Measurements from ENCODE around the gene KAZN. TPM values are rescaled to one million over a fixed set of nuclear protein-coding genes. Genes with fewer than 3 reads are reported as not detected.
A peak's percentile ranks its signal among the peaks of the same experiment; 100 is the strongest.

Gene KAZN
- total RNA-seq, 2 donors from 2014 or later, result 3.4 to 12.2 TPM

DNA sequence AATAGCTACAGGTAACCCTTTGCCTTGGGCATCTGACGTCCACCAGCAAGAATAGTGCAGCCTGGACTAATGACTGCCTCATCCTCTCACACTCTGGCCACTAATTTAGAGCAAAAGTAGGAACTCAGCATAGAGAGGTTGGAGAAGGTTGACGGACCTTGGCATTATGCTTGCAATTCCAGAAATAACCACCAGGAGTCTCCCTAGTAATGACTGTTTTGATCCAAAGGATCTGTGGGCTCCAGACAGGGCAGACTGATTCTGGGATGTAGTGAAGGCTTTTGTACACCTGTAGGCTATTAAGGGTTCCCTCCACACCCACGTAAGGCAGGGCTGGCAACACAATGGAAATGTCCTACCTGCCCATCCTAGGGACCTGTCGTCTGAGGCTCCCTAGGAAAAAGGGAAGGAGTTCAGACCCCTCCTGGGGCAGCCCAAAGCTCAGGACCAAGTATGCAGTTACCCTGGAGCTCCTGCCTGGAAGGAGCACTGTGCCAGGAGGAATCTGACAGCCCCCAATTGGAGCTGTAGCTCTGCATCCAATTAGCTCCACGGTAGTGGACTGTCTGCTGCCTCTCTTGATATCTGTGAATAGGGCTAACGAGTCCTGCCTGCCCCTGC lies 464.1 kb downstream of the KAZN start:
- intact Hi-C loops (cut with DNase I), result no loop called here
- no peak overlapping the region for H3K4me3 ChIP-seq
- H3K9me3 ChIP-seq, result no peaks in the 10 kb centered on the region
- no peaks in the 10 kb centered on the region for H3K36me3 ChIP-seq (replicated peaks in 1 of 2; ENCODE audit: insufficient read depth in 1 of 2, low read depth in 2 of 2)
- no peaks in the 10 kb centered on the region for H3K27me3 ChIP-seq
- no peak for TF ChIP-seq POLR2A (IDR thresholded peaks at IDR 0.05)
- TF ChIP-seq CTCF (IDR thresholded peaks at IDR 0.05), result peak in 6 of 7 experiments; percentile 25 to 56 (median 46)
- 91 to 95% methylated on average over 5 to 6 of the region's 6 CpGs for WGBS, 2 donors
- DNase-seq (no peak), ATAC-seq (peak; percentile 33)
- H3K4me1 ChIP-seq, result no peaks in the 10 kb centered on the region
- no peak overlapping the region for H3K27ac ChIP-seq

- no peaks in the 10 kb centered on the region for H3K36me3 ChIP-seq (replicated peaks in 1 of 2; ENCODE audit: insufficient read depth in 1 of 2, low read depth in 2 of 2)
- 91 to 95% methylated on average over 7 of the region's 7 CpGs for WGBS, 2 donors
- H3K27ac ChIP-seq, result no peak overlapping the region
- H3K27me3 ChIP-seq, result no peaks in the 10 kb centered on the region
- no peak for TF ChIP-seq POLR2A (IDR thresholded peaks at IDR 0.05)
- no peak for TF ChIP-seq CTCF (IDR thresholded peaks at IDR 0.05)
- ATAC-seq (no peak), DNase-seq (no peak)
- no peaks in the 10 kb centered on the region for H3K4me1 ChIP-seq
- intact Hi-C loops (cut with DNase I), result no loop called here
- H3K9me3 ChIP-seq, result no peaks in the 10 kb centered on the region
- H3K4me3 ChIP-seq, result no peak overlapping the region
These were observed 464.9 kb downstream of the KAZN start for GRCh38 chr1:15063346-15063745.

DNA sequence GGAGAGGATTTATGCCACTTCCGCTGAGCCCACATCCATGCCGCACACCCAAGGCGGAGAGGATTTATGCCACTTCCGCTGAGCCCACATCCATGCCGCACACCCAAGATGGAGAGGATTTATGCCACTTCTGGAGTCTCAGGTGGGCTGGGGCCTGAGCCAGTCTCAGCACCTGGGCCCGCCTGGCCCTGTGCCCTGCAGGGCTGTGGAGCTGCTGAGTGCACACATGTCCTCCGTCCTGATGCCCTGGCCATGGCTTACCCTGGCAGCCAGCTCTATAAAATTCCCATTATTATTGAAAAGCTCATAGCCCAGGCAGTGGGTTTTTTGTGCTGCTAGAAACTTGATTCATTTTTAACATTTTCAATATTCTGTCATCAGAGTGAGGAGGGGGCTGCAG lies 465.3 kb downstream of the KAZN start:
- DNase-seq, result no peak
- no peak for ATAC-seq
- Histone ChIP-seq H3K27me3 (no peaks in the 10 kb centered on the region), H3K4me3 (no peak overlapping the region), H3K9me3 (no peaks in the 10 kb centered on the region), H3K36me3 (replicated peaks in 1 of 2; ENCODE audit: insufficient read depth in 1 of 2, low read depth in 2 of 2) (no peaks in the 10 kb centered on the region), H3K27ac (no peak overlapping the region), H3K4me1 (no peaks in the 10 kb centered on the region)
- WGBS, 2 donors, result 96 to 97% methylated on average over 7 of the region's 7 CpGs
- no peak for TF ChIP-seq POLR2A (IDR thresholded peaks at IDR 0.05)
- no peak for TF ChIP-seq CTCF (IDR thresholded peaks at IDR 0.05)
- intact Hi-C loops (cut with DNase I), result no loop called here

DNA sequence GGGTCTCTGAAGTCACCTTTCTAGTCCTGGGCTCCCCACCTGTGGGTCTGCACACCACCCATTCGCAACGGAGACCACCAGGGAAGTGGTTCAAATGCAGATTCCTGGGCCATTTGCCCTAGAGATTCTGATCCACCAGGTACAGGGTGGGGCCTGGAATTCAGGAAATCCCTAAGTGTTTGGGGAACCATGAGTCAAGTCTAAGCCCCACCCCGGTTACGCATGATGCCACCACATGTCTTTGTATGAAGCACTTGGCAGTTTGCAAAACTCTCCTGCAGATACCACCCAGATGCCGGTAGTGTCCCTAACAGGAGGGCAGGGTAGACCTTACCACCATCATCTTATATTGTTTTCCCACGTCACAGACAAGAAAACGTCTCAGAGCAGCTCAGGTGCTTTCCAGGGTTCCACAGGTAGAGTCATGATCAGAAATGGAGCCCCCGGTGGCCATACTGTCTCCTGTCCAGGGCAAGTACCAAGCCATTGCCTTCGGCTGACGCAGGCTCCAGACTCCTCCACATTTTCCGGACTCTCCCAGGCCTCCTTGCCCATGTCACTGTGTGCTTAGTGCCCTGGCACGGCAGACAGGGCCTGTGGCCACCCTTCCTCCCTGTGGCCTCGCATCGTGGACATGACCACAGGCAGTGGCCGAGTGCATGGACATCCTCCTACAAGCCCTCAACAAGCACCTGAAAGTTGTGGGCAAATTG lies 465.9 kb downstream of the KAZN start:
- Histone ChIP-seq H3K4me3 (no peak overlapping the region), H3K27me3 (no peaks in the 10 kb centered on the region), H3K4me1 (no peaks in the 10 kb centered on the region), H3K27ac (no peak overlapping the region), H3K36me3 (replicated peaks in 1 of 2; ENCODE audit: insufficient read depth in 1 of 2, low read depth in 2 of 2) (no peaks in the 10 kb centered on the region), H3K9me3 (no peaks in the 10 kb centered on the region)
- DNase-seq (no peak), ATAC-seq (no peak)
- 91% methylated on average over 9 to 15 of the region's 15 CpGs for WGBS, 2 donors
- intact Hi-C loops (cut with DNase I), result no loop called here
- TF ChIP-seq POLR2A (IDR thresholded peaks at IDR 0.05) (no peak), CTCF (IDR thresholded peaks at IDR 0.05) (no peak)

- no peak for TF ChIP-seq CTCF (IDR thresholded peaks at IDR 0.05)
- TF ChIP-seq POLR2A (IDR thresholded peaks at IDR 0.05), result no peak
- ATAC-seq, result no peak
- H3K4me3 ChIP-seq, result no peak overlapping the region
- 85 to 88% methylated on average over 7 of the region's 7 CpGs for WGBS, 2 donors
- no peak overlapping the region for H3K27ac ChIP-seq
- no peaks in the 10 kb centered on the region for H3K36me3 ChIP-seq (replicated peaks in 1 of 2; ENCODE audit: insufficient read depth in 1 of 2, low read depth in 2 of 2)
- intact Hi-C loops (cut with DNase I), result no loop called here
- no peaks in the 10 kb centered on the region for H3K27me3 ChIP-seq
- DNase-seq, result no peak
- no peaks in the 10 kb centered on the region for H3K4me1 ChIP-seq
- H3K9me3 ChIP-seq, result no peaks in the 10 kb centered on the region
These were observed 466.8 kb downstream of the KAZN start for GRCh38 chr1:15065291-15065690.

Measured in body of pancreas (tissue), 4 donors.